T-helper 22 cell (primary cell): Measurements from ENCODE around the gene SLC6A13.
"Not testable (repeated sequence)": the region's sequence is repeated elsewhere in the genome, so short reads cannot be mapped to it uniquely, and the experiment has no call there.

Source experiments
- DNase-seq: peaks from one replicate; pipeline ENCODE4 v3.0.0-alpha.2; 2020; ENCODE audit warnings: low read depth

The SLC6A13 gene

GRCh38 chr12:233615-233968, 29.0 kb downstream of the SLC6A13 start:
- no peak for DNase-seq

- no peak for DNase-seq
Observed at GRCh38 chr12:232731-233614, 29.7 kb downstream of the SLC6A13 start.

- no peak for DNase-seq
Observed at GRCh38 chr12:230925-231671, 31.5 kb downstream of the SLC6A13 start.

GRCh38 chr12:229441-230191, 33.0 kb downstream of the SLC6A13 start:
- DNase-seq, result no peak

GRCh38 chr12:228846-229200, 33.8 kb downstream of the SLC6A13 start:
- DNase-seq, result no peak

- no peak for DNase-seq
Observed at GRCh38 chr12:227923-228845, 34.5 kb downstream of the SLC6A13 start.

- DNase-seq, result no peak
Observed at GRCh38 chr12:227286-227915, 35.2 kb downstream of the SLC6A13 start.

- no peak for DNase-seq
Observed at GRCh38 chr12:226401-226800, 36.2 kb downstream of the SLC6A13 start.

GRCh38 chr12:225012-225411, 37.6 kb downstream of the SLC6A13 start:
- DNase-seq, result no peak

GRCh38 chr12:224330-224729, 38.3 kb downstream of the SLC6A13 start:
- DNase-seq, result no peak

- no peak for DNase-seq
Observed at GRCh38 chr12:223841-224240, 38.8 kb downstream of the SLC6A13 start.

- no peak for DNase-seq
Observed at GRCh38 chr12:221736-222135, 40.9 kb downstream of the SLC6A13 start.

GRCh38 chr12:220946-221550, 41.6 kb downstream of the SLC6A13 start:
- DNase-seq, result no peak

GRCh38 chr12:220491-220890, 42.1 kb downstream of the SLC6A13 start:
- DNase-seq, result no peak

GRCh38 chr12:219891-220352, 42.7 kb downstream of the SLC6A13 start:
- DNase-seq, result no peak

GRCh38 chr12:218728-219590, 43.7 kb downstream of the SLC6A13 start:
- DNase-seq, result no peak

GRCh38 chr12:218221-218620, 44.4 kb downstream of the SLC6A13 start:
- DNase-seq, result no peak

GRCh38 chr12:217029-217428, 45.6 kb downstream of the SLC6A13 start:
- DNase-seq, result not testable (repeated sequence)

- DNase-seq, result no peak
Observed at GRCh38 chr12:215116-215515, 47.5 kb downstream of the SLC6A13 start.
